GM18861 (cell line): ENCODE measurements around the gene WNK4.

Experiments used
- ATAC-seq: cut with Tn5 transposase; IDR thresholded peaks from one replicate; pipeline ENCODE4 v1.9.1; 2021; ENCODE audit not compliant: unreplicated experiment

The WNK4 gene

DNA sequence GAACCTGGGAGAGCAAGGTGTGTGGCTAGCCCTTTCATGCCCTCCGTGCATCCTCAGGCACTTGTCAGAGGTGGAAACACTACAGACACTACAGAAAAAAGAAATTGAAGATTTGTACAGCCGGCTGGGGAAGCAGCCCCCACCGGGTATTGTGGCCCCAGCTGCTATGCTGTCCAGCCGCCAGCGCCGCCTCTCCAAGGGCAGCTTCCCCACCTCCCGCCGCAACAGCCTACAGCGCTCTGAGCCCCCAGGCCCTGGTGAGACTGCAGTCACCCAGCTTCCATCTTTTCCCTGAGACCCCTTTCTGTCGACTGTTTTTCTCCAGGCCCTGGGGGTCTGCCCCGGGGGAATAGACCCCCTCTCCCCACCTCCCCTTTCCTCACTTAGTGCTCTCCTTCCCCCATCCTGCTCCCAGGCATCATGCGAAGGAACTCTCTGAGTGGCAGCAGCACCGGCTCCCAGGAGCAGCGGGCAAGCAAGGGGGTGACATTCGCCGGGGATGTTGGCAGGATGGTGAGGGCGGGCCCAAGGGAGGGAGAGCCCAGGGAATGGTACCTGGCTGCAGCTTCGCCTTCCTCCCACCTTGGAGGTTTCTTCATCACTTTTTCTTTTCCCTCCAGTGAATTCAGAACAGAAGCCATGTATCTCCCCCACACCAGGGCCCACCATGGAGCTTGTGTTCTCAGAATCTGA lies 15.8 kb downstream of the WNK4 start:
- no peak for ATAC-seq

GRCh38 chr17:42797067-42798007 lies 16.9 kb downstream of the WNK4 start:
- ATAC-seq = no peak

DNA sequence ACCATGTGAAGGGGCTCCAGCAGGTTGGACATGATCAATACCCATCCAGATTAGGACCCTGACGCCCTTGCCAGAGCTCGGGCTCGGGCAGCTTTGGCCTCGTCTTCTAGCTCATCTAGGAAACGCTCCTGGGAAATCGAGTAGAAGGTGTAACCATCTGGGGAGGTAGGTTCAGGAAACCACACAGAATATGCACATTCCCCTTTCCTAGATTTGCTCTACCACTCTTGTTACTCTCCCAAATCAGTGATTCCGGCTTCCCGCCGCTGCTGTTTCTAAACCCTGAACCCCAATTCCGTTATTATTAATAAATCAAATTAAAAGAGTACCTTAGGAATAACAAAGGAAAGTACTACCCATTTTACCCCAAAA lies 17.6 kb downstream of the WNK4 start:
- ATAC-seq = no peak

GRCh38 chr17:42798383-42799380 lies 18.3 kb downstream of the WNK4 start, which contains the start of the genes CNTD1 and COA3:
TSS of gene CNTD1 (plus strand) at chr17:42798861. CDS start at chr17:42799068, 207 bp downstream.
TSS of gene COA3 (minus strand) at chr17:42798704. CDS start at chr17:42798681, 23 bp downstream.
- ATAC-seq = peak; percentile 70

DNA sequence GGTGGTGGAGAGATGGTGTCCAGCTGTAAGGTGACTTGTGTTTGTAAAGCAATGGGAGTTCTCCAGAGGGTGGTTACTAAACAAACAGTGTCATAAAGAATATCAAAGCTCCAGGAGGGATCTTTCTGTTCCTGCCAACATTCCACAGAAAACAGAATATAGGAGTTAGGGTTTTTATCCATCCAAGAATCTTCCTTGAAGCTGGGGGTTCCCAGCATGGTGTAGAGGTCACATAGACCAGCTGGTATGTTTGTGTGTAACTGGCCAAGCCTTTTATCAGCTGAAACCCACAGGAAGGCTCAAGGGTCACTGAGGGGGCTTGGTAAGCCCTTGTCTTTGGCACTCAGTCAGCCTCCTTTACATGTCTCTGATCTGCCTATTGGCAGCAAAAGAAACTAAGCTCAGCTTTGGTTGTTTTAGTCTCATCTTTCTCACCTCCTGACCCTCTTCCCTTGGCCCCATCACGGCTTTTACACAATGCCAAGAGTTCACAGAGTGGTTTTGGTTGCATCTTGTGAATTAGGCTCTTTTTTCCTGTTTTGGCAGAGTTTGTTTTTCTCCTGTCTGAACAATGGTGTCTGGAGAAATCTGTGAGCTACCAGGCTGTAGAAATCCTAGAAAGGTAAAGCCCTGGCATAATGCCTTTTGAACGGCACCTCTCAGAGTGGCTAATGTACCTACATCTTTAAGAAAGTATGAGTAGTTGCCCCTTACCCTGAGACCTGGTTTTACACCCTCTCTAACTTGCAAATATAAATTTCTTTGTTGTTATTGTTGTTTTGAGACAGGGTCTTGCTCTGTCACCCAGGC lies 22.9 kb downstream of the WNK4 start:
- ATAC-seq = no peak

- ATAC-seq = no peak
These were observed 24.5 kb downstream of the WNK4 start for GRCh38 chr17:42804918-42805367.

GRCh38 chr17:42806249-42806648 lies 25.8 kb downstream of the WNK4 start:
- ATAC-seq = no peak

DNA sequence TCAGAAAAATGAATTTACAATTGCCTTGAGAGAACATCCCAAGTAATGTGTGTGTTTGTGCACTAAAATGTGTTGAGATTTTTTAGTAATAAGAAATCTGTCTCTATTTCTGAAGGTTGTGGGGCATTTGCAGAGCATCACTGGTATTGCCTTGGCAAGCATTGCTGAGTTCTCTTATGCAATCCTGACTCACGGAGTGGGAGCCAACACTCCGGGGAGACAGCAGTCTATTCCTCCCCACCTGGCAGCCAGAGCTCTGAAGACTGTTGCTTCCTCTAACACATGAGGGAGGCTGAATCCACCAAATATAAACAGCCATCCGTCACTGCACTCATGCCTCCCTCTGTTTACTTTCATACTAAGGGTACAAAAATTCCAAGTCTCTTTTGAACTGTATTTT lies 28.8 kb downstream of the WNK4 start:
- ATAC-seq = no peak

GRCh38 chr17:42814633-42815399 lies 34.4 kb downstream of the WNK4 start:
- ATAC-seq = no peak

DNA sequence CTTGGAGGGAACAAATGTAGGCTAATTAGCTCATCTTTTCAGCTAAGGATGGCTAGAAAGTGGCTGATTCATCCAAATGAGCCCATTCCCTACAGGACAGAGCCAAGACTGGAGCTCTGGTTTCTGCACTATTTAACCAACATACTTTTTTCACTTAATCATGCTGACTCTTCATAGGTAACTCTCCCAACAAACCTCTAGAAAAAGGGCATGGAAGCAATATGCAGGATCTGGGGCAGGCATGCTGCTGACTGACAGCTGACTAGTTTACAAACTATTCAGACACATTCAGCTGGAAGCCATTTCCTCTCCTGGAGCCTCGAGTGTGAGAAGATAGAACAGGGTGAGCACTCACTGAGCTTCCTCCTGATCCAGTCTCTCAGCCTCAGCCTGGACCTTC lies 37.5 kb downstream of the WNK4 start:
- ATAC-seq = no peak

GRCh38 chr17:42818379-42818778 lies 38.0 kb downstream of the WNK4 start:
- no peak for ATAC-seq

DNA sequence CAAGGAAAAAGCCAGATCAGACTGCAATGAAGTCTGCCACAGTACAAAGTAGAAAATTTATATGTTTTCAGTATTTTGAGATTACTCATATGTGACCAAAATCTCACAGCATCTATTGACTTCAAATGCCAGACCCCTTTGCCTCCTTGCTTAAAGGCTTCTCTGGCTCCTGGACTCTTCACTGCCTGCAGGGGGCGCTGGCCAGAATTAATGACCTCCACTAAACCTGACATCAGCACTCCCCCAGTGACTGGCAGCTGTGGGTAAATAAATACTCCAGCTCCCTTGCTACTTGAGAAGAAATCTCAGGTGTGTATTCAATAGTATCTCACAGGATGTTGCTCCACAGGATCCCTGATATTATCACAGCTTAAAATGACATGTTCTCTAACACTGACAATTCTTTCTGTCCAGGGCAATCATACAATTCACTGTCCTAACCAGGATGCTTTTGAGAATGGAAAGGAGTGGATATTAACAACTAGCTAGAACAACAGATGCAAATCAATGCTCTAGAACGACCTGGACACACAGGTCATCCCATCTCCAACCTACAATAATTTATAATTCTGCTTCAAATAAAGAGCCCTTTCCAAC lies 39.6 kb downstream of the WNK4 start:
- ATAC-seq = no peak

DNA sequence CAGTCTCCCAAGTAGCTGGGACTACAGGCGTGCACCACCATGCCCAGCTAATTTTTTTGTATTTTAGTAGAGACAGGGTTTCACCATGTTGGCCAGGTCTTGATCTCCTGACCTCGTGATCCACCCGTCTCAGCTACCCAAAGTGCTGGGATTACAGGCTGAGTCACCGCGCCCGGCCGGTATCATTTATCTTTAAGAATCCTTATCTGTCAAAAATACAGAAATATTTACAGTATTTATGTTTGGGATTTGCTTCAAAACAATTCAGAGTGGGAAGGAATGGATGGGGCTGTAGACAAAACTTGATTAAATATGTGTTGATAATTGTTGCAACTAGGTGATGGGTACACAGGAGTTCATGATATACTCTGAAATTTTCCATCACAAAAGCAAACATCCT lies 40.8 kb downstream of the WNK4 start:
- ATAC-seq = no peak

DNA sequence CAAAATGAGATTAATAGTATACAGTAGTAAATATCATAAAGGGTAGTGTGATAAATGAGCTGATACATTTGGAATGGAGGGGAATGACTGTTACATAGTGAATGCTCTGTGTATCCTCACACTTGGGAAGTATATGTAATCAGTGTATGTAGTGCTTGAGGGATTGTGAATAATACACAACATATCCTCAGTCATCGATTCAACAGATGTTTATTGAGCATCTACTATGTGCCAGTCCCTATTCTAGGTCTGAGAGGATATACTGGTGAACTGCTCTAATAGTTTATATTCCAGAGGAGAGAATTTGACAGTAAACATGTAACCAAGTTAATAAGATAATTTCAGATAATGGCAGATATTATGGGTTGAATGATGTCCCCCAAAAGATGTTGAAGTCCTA lies 47.1 kb downstream of the WNK4 start:
- ATAC-seq = no peak

DNA sequence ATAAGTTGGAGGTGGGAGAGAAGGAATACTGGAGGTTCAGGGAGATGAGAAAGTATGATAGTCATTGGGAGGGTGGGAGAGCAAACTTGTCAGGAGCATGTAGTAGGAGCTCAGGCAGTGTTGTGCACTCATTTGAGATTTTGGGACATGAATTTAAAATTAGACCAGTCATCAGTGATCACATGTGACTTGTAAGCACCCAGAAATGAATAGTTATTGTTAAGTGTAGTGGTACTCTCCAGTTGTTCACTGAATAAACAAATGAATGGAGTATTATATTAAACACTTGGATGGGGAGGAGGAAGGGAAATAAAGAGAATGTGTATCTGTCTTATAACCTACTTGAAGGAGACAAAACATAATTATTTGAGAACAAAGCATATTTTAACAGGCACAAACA lies 50.6 kb downstream of the WNK4 start:
- ATAC-seq = no peak

DNA sequence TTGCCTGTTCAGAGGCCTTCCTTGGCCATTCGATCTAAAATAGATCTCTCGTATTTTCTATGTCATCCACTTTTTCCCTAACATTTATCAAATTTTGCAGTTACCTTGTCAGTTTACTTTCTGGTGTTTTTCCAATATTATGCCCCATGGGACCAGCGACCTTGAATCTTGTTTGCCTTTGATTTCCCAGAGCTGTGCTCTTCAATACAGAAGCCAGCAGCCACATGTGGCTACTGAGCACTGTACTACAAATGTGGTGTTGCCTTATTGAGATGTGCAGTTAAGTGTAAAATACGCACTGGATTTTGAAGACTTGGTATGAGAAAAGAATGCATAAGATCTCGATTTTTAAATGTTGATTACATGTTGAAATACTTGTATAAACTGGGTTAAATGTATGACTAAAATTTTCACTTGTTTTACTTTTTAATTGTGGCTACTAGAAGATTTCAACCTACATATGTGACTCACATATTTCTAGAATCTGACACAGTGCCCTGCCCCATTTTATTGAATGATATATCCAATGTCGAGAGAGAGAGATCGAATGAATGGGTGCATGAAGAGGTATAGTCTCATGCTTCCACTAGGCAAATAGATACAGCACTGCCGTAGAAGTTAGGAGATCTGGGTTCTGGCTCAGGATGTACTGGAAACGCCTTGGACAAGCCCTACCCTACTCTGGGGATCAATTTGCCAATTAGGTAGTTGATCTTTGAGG lies 52.0 kb downstream of the WNK4 start:
- no peak for ATAC-seq

GRCh38 chr17:42832934-42833766 lies 52.7 kb downstream of the WNK4 start, which contains the start of gene PSME3:
TSS of gene PSME3 (plus strand) at chr17:42833397. CDS start at chr17:42833632, 235 bp downstream.
- peak; percentile 83 for ATAC-seq
